HG03565 (cell line): ENCODE measurements around the gene AFAP1L2.

ENCODE experiments used
- ATAC-seq: cut with Tn5 transposase; IDR thresholded peaks from one replicate; pipeline ENCODE4 v1.9.1; 2021; ENCODE audit warnings: mild to moderate bottlenecking, moderate library complexity; ENCODE audit not compliant: unreplicated experiment

AFAP1L2 gene

DNA sequence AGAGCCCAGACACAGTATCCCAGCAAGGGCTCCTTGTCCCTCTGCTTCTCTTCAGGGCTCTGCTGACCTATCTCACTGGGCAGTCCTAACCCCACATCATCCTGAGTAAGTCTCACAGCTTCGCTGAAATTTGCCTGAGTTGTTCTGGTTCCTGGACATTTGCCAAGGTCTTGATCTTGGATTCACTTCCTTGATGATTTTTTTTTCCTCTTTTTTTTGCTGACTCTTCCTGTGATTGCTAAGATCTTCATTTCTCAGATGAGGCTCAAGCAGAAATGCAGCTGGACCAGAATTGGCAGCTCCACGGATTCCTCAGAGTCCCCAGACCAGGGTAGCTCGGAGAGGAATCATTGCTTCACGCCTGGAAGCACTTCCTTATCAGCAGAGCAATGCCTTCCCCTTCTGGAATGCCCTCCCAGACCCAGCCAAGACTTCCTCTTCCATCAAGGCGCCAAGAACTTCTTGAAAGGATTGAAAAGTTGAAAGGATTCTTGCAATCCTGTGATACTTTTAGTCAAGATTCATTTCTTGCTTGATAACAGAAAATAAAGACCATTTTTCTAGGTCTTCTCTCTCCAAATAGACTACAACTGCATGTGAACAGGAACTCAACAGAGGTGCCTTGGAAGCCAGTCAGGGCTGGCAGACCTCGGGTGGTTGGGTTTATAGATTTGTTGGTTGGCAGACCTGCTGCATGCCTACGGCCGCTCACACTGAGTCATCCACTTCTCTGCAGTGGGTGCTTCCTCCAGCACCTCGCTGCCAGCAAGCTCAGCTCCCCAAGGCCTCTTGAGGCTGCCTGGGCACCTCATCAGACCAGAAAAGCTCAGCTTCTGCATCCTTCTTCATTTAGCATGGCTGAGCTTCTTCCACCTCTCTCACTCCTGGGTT, 8.8 kb upstream of the AFAP1L2 start:
- no peak for ATAC-seq

DNA sequence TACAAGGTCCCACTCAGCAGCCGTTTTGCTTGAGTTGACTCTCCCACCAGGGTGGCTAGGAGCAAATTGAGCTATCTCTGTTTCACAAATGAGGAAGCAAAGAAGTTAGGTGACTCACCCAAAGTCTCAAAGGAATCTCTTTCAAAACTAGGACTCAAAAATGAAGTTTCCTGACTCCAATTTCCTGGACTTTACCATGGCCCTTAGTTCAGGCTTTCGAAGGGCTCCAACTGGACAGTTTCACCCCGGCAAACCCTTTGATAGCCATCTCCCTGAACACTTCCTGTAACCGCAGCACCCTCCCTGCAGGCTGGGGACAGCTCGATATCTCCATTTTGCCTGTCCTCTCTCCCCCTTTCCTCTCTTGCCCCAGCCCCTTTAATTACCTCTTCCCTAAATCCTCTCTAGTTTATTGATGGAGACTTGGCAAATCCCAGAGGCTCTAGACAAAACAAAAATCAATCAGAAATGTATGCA, 4.7 kb upstream of the AFAP1L2 start:
- no peak for ATAC-seq

DNA sequence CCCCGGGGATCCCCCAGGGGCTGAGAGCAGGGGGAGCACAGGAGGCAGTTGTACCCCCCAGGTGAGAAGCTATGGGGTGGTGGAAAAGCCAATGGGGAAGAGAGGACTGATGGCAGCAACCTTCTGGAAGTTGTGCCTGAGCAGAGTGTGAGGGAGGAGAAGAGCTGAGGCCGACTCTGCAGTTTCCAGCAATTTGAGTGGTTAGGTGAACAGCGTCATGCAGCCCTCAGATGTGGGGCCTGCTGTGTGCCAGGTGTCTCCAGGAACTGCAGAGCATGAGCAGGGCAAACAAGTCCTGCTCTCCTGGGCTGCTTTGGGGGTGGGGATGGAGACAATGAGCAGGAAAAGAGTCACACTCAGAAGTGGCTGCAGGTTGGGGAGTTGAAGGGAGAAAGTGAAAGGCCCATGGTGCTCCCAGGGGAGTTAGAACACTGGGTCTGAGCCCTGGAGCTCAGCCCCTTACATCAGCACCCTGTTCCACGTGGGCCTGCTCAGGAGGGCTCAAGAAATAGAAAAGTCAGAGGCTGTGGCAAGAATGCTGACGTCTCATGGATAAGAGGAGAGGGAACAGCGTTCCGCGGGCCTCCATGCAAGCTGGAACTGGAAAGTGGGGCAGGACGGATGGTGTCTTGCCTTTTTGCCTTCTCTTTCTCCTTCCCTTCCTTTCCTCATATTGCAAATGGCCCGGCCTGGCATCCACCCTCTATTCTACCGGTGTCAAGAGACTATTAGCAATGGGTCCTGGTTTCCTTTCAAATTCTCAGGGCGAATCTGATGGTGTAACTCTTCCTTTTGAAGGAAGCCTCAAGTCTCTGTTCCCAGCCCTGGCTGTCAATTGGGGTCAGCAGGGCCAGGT, 4.0 kb upstream of the AFAP1L2 start:
- ATAC-seq: no peak

DNA sequence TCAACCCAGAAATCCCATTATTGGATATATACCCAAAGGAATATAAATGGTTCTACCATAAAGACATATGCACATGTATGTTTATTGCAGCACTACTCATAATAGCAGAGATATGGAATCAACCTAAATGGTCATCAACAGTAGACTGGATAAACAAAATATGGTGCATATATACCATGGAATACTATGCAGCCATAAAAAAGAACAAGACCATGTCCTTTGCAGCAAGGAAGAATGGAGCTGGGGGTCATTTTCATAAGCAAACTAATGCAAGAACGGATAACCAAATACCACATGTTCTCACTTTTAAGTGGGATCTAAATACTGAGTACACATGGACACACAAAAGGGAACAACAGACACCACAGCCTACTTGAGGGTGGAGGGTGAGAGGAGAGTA, 2.2 kb upstream of the AFAP1L2 start:
- no peak for ATAC-seq

DNA sequence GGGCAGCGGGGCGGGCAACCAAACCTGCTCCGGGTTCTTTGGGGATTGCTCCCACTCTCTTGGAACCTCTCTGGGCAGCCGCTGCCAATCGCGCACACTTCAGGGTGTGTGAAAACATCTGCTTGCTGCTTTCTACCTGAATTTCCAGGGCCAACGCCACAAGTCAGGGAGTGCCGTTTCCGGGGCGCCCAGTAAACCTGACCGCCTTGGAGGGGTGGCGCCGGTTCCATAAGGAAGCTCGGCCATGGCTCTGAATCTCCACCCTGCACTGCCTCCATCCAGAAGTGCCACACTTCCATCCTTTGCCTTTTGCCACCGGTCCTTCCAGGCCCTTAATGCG, 679 bp upstream of the AFAP1L2 start:
- ATAC-seq: no peak

GRCh38 chr10:114403541-114404161, 651 bp downstream of the AFAP1L2 start:
- ATAC-seq: no peak

- no peak for ATAC-seq
Observed at GRCh38 chr10:114402871-114403540, 1.3 kb downstream of the AFAP1L2 start.

DNA sequence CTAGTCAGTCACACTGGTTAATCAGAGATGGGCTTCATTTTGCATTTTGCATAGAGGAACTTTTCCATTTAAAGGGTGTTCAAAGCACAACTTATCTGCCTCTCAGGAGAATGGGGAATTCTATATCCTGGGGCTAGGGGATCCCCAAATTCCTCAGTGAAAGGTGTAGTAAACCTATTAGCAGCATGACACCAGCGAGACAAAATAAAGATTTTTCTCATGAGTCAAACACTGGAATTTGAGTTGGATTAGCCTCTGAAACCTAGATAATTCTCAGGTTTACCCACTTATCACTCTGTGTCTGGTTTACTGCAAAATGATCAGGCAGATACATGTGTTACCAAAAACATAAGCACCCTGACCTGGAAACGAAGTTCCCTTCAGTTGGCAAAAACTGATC, 2.1 kb downstream of the AFAP1L2 start:
- ATAC-seq: no peak

- no peak for ATAC-seq
Observed at GRCh38 chr10:114401195-114401791, 3.0 kb downstream of the AFAP1L2 start.

DNA sequence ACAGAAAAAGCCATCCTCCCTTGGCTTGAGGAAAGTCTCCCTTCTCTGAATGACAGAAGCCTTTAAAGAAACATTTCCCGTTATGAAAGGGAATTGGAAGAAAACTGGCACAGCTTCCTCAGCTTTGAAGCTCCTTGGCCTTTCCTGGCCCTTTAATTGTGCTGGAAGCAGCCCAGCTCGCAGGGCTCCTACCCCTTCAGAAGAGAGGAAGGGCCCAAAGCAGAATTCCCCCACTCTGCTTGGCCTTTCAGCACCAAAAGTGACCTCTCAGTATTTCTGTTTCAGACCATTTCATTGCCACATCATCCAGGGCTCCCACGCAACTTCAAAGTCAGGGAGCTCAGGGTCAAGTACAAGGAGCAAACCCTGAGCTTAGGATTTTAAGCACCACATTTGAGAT, 4.2 kb downstream of the AFAP1L2 start:
- ATAC-seq: no peak

DNA sequence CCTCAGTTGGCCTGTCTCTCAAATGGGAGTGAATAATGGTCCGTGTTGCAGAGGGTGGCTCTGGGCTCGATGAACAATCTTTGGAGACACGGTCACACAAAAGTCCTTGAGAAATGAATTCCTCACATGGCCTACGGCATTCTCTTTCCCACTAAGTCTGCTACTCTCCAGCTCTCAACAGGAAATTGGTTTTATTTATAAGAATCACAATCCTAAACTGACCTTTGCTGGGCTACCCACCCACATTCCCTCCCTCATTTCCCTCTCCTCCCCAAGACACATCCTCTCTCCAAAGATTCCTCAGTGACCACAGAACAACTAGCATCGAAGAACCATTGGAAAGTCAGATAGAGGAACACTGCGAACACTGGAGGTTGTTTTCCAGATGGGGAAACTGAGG, 4.7 kb downstream of the AFAP1L2 start:
- ATAC-seq: no peak

GRCh38 chr10:114398587-114399331, 5.5 kb downstream of the AFAP1L2 start:
- no peak for ATAC-seq

DNA sequence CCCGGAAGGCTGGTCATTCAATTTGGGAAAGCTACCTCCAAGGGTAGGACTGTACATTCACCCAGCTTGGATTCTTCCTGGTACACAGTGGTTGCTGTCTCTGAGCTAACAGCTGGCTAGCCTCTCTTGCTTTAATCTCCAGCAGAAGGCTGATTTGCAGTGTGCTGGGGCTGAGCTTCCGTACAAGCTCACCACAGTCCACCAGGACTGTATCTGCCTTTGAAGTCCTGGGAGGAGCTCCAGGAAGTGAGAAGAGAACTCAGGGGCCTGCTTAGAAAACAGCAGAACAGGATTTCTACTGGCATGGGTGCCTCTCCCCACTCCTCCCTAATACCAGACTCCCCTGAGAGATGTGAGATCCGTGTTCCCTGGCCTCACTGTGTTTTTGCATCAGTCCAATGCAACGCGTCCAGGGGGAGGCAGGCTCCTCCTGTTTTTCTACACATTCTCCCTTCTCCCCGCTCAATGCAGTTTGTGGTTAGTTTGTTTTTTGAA, 6.6 kb downstream of the AFAP1L2 start:
- ATAC-seq: no peak

DNA sequence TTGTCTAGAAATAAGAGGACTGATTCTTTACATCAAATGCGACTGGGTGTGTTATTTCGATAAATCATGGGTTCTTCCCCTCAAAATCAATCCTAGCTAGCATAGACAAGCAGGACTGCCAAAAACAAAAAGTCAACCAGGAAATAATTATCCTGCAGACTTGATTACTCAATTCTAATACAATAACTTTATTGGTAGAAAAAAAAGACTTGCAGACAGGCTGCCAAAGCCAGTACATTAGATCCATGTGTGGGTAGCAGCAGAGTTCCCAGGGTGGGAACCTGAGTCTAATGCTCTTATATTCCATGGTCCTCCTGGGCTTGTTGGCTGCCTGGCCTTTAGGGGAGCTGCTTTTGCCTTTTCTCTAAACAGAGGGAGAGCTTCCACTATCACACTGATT, 7.8 kb downstream of the AFAP1L2 start:
- no peak for ATAC-seq

DNA sequence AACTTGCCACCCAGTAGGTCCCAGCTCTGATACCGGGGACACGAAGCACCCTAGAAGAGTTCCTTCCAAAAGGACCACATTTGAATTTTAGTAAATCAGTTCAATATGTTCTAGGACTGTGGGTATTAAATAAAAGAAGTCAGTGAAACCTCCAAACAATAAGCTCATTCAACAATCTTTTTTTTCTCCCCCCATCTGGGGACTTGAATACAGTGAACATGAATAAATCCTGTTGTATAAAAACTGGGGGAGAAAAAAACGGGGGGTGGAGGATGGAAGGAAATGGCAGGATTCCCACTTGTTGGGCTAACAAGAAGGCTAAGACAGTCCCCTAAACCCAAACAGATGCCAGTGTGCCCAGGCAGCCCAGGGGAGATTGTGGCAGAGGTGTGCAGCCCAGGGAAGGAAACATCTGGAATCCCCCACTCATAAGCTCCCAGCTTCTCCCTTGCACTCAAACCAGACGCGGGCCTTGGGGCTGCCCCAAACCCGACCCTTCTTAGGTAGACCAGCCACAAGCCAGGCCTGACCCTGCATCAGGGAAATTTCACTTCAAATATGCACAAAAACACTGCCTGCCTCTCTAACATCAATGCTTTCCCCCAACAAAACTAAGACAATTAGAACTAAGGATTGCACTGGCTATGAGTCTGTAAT, 8.8 kb downstream of the AFAP1L2 start:
- ATAC-seq: no peak

GRCh38 chr10:114394531-114394930, 9.8 kb downstream of the AFAP1L2 start:
- no peak for ATAC-seq

DNA sequence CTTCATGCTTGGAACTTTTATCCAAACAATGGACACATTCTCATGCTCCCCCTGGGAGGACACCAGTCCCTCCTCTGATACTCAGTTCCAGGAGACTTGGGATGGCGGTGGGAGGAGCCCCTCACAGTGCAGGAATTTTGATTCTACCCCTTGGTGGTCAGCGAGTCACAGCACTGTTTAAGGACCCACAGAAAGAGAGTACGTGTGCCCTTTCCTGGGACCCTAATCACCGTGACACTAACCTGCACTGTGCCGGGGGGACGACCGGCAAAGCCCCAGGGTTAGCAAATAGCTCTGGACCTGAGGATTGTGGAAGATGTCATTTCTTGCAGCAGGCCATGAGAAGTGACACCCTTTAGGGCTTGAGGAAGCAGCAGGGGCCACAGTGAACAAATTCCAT, 10.4 kb downstream of the AFAP1L2 start:
- ATAC-seq: no peak

GRCh38 chr10:114393482-114393881, 10.8 kb downstream of the AFAP1L2 start:
- ATAC-seq: no peak
